Esophagus squamous epithelium (tissue), 5 donors: Measurements from ENCODE around the gene ORC1. TPM values are rescaled to one million over a fixed set of nuclear protein-coding genes. Genes with fewer than 3 reads are reported as not detected.

Source experiments
- DNase-seq: peaks from one replicate; lab custom pipeline; 2025; lab: John Stamatoyannopoulos, UW
- H3K27ac ChIP-seq, 4 donors: fragments of 200-600 bp; sonication (generic); one replicate each; pipeline ENCODE4 v1.5.1; 2016 to 2019; ENCODE audit warnings: mild to moderate bottlenecking in 1 of 4
- H3K27me3 ChIP-seq, 4 donors: fragments of 200-600 bp; sonication (generic); 1 replicate in 3 of 4; 2 replicates in 1 of 4; pipeline versions ENCODE4 v1.5.1 to v1.6.0; 2017 to 2021; ENCODE audit warnings: antibody characterized with exemption in 1 of 4
- H3K36me3 ChIP-seq, 3 donors: fragments of 200-600 bp; sonication (generic); one replicate each; pipeline ENCODE4 v1.5.1; 2016 to 2019
- H3K4me1 ChIP-seq, 3 donors: fragments of 200-600 bp; sonication (generic); one replicate each; pipeline ENCODE4 v1.5.1; 2017 to 2019
- H3K4me3 ChIP-seq, 4 donors: fragments of 200-600 bp; sonication (generic); 1 replicate in 3 of 4; 2 replicates in 1 of 4; pipeline ENCODE4 v1.5.1; 2016 to 2019; ENCODE audit warnings: mild to moderate bottlenecking in 2 of 4, moderate library complexity in 1 of 4
- H3K9me3 ChIP-seq, 3 donors: fragments of 200-600 bp; sonication (generic); one replicate each; pipeline ENCODE4 v1.5.1; 2016 to 2019
- POLR2A ChIP-seq, 4 donors: fragments of 450-650 bp; IDR thresholded peaks; one replicate each; pipeline ENCODE4 v1.6.1; 2017; ENCODE audit warnings: antibody characterized with exemption in 4 of 4, mild to moderate bottlenecking in 4 of 4, moderate library complexity in 3 of 4
- WGBS, 2 donors: methylation state at CpG; one replicate each; pipeline ENCODE4 v1.1.5; 2018; 5-methylcytosine and 5-hydroxymethylcytosine counted together
- intact Hi-C: fragments of 100-400 bp; cut with DNase I; formaldehyde crosslinking; loops from one replicate; pipeline ENCODE4 v1.15.0; 2022
- total RNA-seq, 4 donors: library from RNA; depleted of rRNA; stranded (reverse); fragments of >200 nt; gene quantifications; one replicate each; pipeline ENCODE4 v1.1.0, GENCODE V29; 2016
- TF ChIP-seq, protein P1 (sequence below), 6 experiments: fragments of 450-650 bp in 4 of 6; fragments of 200-600 bp in 2 of 6; sonication (generic) in 2 of 6; IDR thresholded peaks; one replicate each; pipeline ENCODE4 v1.5.1; 2016 to 2019; ENCODE audit warnings: antibody characterized with exemption in 6 of 6, mild to moderate bottlenecking in 4 of 6, moderate library complexity in 4 of 6
- donor health status: DM: yes; HTN: yes; CAD: no.

ORC1 gene
- total RNA-seq, 4 donors from 2014 or later, result 1.7 to 10.3 (median 4.3) TPM

DNA sequence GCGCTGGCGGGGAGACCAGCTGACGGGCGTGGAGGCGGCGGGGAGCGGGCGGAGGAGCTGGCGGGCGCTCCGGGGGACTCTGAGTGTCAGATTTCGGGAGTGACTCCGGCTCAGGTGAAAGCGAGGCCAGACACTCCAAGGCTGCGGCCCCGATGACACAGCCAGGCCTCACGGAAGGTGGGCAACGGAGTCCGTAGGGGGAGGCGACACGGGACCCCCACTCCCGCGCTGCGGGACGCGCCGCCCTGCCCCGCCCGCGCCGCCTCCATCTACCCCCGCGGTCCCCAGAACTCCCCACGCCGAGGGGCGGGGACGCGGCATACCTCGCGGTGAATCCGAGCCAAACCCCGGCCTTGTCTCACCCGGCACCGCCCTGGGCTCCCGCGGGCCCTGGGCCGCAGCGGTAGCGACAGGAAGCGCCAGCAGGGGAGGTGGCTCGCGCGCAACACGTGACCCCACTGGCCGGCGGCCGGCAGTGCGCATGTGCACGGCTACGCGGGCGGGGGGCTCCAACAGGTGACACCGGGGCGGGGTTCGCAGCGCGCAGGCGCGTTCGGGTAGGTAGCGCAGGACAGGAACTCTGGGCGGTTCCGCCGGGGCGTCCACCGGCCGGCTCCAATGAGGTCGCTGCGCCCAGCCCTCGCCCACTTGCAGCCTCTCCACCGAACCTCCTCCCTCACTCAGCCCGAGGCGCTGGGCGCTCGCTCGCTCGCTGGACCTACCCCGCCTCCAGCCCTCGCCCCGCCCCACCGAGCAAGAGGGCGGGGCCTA lies 38.3 kb downstream of the ORC1 start, which contains the start of gene CC2D1B:
TSS of gene CC2D1B (minus strand) at position 460 of the 771 bp plus-strand sequence. CDS start 1,585 bp downstream, outside the sequence.
- Histone ChIP-seq H3K27me3 (no peaks in the 10 kb centered on the region), H3K4me3 (peak within 1 kb of the TSS; percentile 81 to 98 (median 86)), H3K36me3 (peaks cover 15 to 34% (median 20%) of the 10 kb centered on the region in 3 donors), H3K9me3 (no peaks in the 10 kb centered on the region), H3K27ac (peak within 1 kb of the TSS; percentile 95 to 100 (median 97)), H3K4me1 (peaks cover 21 to 51% (median 25%) of the 10 kb centered on the region in 3 donors)
- TF ChIP-seq, protein P1, sequence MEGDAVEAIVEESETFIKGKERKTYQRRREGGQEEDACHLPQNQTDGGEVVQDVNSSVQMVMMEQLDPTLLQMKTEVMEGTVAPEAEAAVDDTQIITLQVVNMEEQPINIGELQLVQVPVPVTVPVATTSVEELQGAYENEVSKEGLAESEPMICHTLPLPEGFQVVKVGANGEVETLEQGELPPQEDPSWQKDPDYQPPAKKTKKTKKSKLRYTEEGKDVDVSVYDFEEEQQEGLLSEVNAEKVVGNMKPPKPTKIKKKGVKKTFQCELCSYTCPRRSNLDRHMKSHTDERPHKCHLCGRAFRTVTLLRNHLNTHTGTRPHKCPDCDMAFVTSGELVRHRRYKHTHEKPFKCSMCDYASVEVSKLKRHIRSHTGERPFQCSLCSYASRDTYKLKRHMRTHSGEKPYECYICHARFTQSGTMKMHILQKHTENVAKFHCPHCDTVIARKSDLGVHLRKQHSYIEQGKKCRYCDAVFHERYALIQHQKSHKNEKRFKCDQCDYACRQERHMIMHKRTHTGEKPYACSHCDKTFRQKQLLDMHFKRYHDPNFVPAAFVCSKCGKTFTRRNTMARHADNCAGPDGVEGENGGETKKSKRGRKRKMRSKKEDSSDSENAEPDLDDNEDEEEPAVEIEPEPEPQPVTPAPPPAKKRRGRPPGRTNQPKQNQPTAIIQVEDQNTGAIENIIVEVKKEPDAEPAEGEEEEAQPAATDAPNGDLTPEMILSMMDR (IDR thresholded peaks at IDR 0.05), result peak in 5 of 6 experiments; percentile 16 to 58 (median 53)
- TF ChIP-seq POLR2A (IDR thresholded peaks at IDR 0.05), result peak in 3 of 4 donors; percentile 87 to 94 (median 94)
- WGBS, 2 donors, result 0% methylated on average over 3 to 18 of the region's 92 CpGs
- intact Hi-C loops, result no loop called here
- DNase-seq, result peak; percentile 88

DNA sequence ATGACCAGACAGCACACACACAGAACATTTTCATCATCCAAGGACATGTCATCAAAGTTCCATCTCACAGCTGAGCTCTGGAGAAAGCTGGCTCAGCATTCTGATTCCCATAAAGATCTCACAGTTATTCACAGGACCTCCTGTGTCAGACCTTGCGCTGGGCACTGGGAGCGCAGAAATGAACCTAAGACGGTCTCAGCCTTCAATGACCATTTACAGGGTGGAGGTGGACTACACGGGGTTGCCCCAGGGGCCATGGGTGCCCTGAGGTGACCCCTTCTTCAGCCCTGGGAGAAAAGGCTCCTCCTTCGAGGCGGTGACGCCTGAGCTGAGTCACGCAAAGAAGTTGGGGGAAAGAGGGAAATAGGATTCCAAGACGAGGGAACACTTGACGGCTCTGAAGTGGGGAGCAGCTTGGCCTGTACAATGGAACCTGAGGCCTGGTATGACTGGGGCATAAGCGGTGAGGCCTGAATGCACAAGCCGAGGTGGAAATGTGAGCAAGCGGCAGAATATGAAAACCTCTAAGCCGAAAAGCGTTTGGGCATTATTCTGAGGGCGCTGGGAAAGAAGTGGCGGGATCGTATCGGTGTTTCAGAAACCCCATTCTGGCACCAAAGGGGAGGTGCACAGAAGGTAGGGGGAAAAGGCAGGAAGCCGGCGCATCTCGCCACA lies 39.0 kb downstream of the ORC1 start:
- intact Hi-C loops, result no loop called here
- 5 to 10% methylated on average over 18 to 20 of the region's 22 CpGs for WGBS, 2 donors
- H3K4me1 ChIP-seq, result peaks cover 21 to 51% (median 25%) of the 10 kb centered on the region in 3 donors
- H3K9me3 ChIP-seq, result no peaks in the 10 kb centered on the region
- DNase-seq, result no peak
- H3K27me3 ChIP-seq, result no peaks in the 10 kb centered on the region
- TF ChIP-seq POLR2A (IDR thresholded peaks at IDR 0.05), result peak in 1 of 4 donors; percentile 10
- TF ChIP-seq, protein P1 (IDR thresholded peaks at IDR 0.05), result no peak
- peaks cover 22 to 41% (median 27%) of the 10 kb centered on the region in 3 donors for H3K36me3 ChIP-seq
- peak overlapping the region; percentile 95 to 100 (median 97) for H3K27ac ChIP-seq
- peak overlapping the region; percentile 81 to 98 (median 86) for H3K4me3 ChIP-seq

DNA sequence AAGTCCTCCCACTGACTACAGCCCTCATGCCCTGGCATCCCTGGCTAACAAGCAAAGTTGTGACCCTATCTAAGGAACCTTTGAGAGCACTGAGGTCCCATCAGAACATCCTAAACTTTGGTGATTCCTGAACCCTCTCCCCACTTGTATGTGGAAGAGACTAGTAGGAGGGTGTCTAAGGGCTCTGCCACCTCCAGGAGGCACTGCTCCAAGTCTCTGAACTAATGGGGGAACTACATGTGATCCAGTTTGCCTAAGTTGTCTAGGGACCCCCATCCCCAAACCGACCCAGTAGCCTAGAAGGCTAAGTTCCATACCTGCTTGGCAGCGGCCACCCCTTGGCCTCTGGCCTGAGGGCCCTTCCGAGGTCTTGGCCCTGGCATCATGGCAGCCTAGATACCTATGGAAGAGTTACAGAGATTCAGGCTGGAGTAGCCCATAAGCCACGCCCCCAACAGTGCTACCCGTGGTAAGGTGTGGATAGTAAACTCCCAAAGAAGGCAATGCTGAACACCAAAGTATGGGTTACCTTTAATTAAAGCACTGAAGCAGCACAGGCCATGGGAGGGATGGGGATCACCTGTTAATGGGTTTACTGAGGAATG lies 39.9 kb downstream of the ORC1 start:
- Histone ChIP-seq H3K4me1 (peaks cover 21 to 48% (median 25%) of the 10 kb centered on the region in 3 donors), H3K27me3 (no peaks in the 10 kb centered on the region), H3K9me3 (no peaks in the 10 kb centered on the region), H3K4me3 (peak overlapping the region in 1 of 4 donors; percentile 81), H3K27ac (peak overlapping the region in 3 of 4 donors; percentile 97 to 100 (median 97)), H3K36me3 (peaks cover 29 to 50% (median 36%) of the 10 kb centered on the region in 3 donors)
- 58% methylated on average over 2 of the region's 5 CpGs; no CpG with 5 or more reads in 1 of the 2 donors for WGBS, 2 donors
- TF ChIP-seq POLR2A (IDR thresholded peaks at IDR 0.05), result no peak
- TF ChIP-seq, protein P1 (IDR thresholded peaks at IDR 0.05), result peak in 1 of 6 experiments; percentile 4
- DNase-seq, result no peak
- intact Hi-C loops, result no loop called here

DNA sequence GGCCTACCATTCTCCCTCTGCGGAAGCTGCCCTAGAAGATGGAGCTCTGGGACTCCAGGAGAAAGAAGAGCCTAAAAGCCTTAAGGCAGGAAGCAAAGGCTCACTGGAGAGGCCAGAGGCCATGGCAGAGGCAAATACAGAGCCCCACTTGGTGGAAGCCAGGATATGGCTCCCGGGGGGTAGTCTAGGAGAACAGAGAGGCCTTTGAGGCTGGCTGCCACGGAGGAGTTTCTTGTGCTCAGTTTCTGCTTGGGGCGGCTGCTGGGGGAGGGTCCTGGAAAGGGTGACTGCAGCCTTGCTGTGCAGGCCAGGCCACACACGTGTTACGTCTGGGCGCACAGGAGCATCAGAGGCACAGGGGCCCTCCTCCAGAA lies 43.6 kb downstream of the ORC1 start:
- intact Hi-C loops, result no loop called here

More for the DNA sequence above, 43.6 kb downstream of the ORC1 start:
- no peak overlapping the region for H3K4me3 ChIP-seq
- peaks cover 10 to 19% (median 13%) of the 10 kb centered on the region in 3 donors for H3K4me1 ChIP-seq
- no peak for DNase-seq
- H3K27ac ChIP-seq, result no peak overlapping the region
- peaks cover 64 to 88% (median 73%) of the 10 kb centered on the region in 3 donors for H3K36me3 ChIP-seq
- whole genome bisulfite sequencing, 2 donors, result 87 to 90% methylated on average over 3 to 5 of the region's 7 CpGs
- no peak for TF ChIP-seq POLR2A (IDR thresholded peaks at IDR 0.05)
- TF ChIP-seq, protein P1 (IDR thresholded peaks at IDR 0.05), result no peak
- H3K9me3 ChIP-seq, result no peaks in the 10 kb centered on the region
- H3K27me3 ChIP-seq, result no peaks in the 10 kb centered on the region
